H1 (cell line): ENCODE data around the gene PSD. TPM values are rescaled to one million over a fixed set of nuclear protein-coding genes. Genes with fewer than 3 reads are reported as not detected.

Source experiments
- CTCF ChIA-PET: fragments of 300-600 bp; sonication (Branson Sonifier 250); formaldehyde crosslinking; loops from one replicate; lab custom pipeline; 2021; ENCODE audit not compliant: partially characterized antibody; lab: Charles Lee
- POLR2A ChIA-PET: fragments of 300-600 bp; sonication (Branson Sonifier 250); formaldehyde crosslinking; loops from one replicate; lab custom pipeline; 2021; ENCODE audit warnings: inconsistent platforms; ENCODE audit not compliant: partially characterized antibody; lab: Charles Lee
- DNase-seq, 2 experiments: peaks; one replicate each; pipeline versions ENCODE4 v3.0.0 to v3.0.0-alpha.2; 2010 to 2022; ENCODE audit warnings: low spot score in 2 of 2, low read depth in 1 of 2, mixed read lengths in 1 of 2
- FAIRE-seq: peaks from 2 replicates; lab custom pipeline; 2011; peaks lifted over from hg19 to GRCh38; lab: Jason Lieb, UNC
- H2AFZ ChIP-seq: 2 replicates; pipeline ENCODE4 v1.8.1; 2012; ENCODE audit warnings: low read length, inconsistent platforms
- H2AK5ac ChIP-seq: 2 replicates; pipeline ENCODE4 v1.6.1; 2013; ENCODE audit warnings: low read depth, low read length
- H2BK120ac ChIP-seq: replicated peaks from 2 replicates; pipeline ENCODE3; 2013; ENCODE audit warnings: low read depth, low read length, inconsistent platforms
- H2BK12ac ChIP-seq: 2 replicates; pipeline ENCODE4 v1.6.1; 2013; ENCODE audit warnings: low read depth, low read length
- H2BK15ac ChIP-seq: 2 replicates; pipeline ENCODE4 v1.6.1; 2013; ENCODE audit warnings: low read length
- H2BK20ac ChIP-seq: 2 replicates; pipeline ENCODE4 v1.6.1; 2013; ENCODE audit warnings: low read length
- H2BK5ac ChIP-seq: 2 replicates; pipeline ENCODE4 v1.6.1; 2013; ENCODE audit warnings: low read depth, low read length
- H3K14ac ChIP-seq: 2 replicates; pipeline ENCODE4 v1.6.1; 2013; ENCODE audit warnings: inconsistent platforms; ENCODE audit not compliant: insufficient read length
- H3K18ac ChIP-seq: 2 replicates; pipeline ENCODE4 v1.6.1; 2013; ENCODE audit warnings: low read length; ENCODE audit errors: extremely low read depth
- H3K23ac ChIP-seq: 2 replicates; pipeline ENCODE4 v1.6.1; 2013; ENCODE audit warnings: inconsistent platforms; ENCODE audit not compliant: insufficient read length
- H3K23me2 ChIP-seq: 2 replicates; pipeline ENCODE4 v1.6.1; 2013; ENCODE audit warnings: low read depth, low read length
- H3K27ac ChIP-seq: 2 replicates; pipeline ENCODE4 v1.6.1; 2011; ENCODE audit warnings: low read depth, low read length, inconsistent platforms
- H3K27me3 ChIP-seq, 4 experiments: replicated peaks in 1 of 4; 1 replicate in 1 of 4; 2 replicates in 3 of 4; pipeline versions ENCODE4 v1.6.1 to v1.8.1; 2011 to 2013; ENCODE audit warnings: low read length in 3 of 4, mild to moderate bottlenecking in 3 of 4, inconsistent platforms in 2 of 4, mixed read lengths in 2 of 4, moderate library complexity in 1 of 4; ENCODE audit not compliant: control insufficient read depth in 3 of 4, insufficient read depth in 3 of 4; ENCODE audit errors: extremely low read depth in 1 of 4
- H3K36me3 ChIP-seq, 4 experiments: 2 replicates each; pipeline versions ENCODE4 v1.6.1 to v1.8.1; 2011 to 2013; ENCODE audit warnings: mild to moderate bottlenecking in 4 of 4, low read length in 3 of 4, moderate library complexity in 2 of 4, control low read depth in 1 of 4, inconsistent platforms in 1 of 4; ENCODE audit not compliant: insufficient read depth in 4 of 4, control insufficient read depth in 2 of 4
- H3K4ac ChIP-seq: replicated peaks from 2 replicates; pipeline ENCODE3; 2013; ENCODE audit warnings: low read length, low read depth, mixed read lengths, inconsistent platforms; ENCODE audit not compliant: insufficient read length
- H3K4me1 ChIP-seq, 4 experiments: replicated peaks in 1 of 4; 1 replicate in 1 of 4; 2 replicates in 3 of 4; pipeline versions ENCODE4 v1.6.1 to v1.8.1; 2011 to 2013; ENCODE audit warnings: low read length in 3 of 4, inconsistent platforms in 2 of 4, mixed read lengths in 1 of 4; ENCODE audit not compliant: insufficient read depth in 4 of 4, control insufficient read depth in 3 of 4
- H3K4me2 ChIP-seq, 2 experiments: 2 replicates each; pipeline versions ENCODE4 v1.6.1 to v1.8.1; 2011 to 2013; ENCODE audit warnings: low read depth in 2 of 2, low read length in 2 of 2, control low read depth in 1 of 2, inconsistent platforms in 1 of 2, mild to moderate bottlenecking in 1 of 2; ENCODE audit not compliant: insufficient read depth in 1 of 2
- H3K4me3 ChIP-seq, 4 experiments: fragments of 200-600, 300-600 bp in 1 of 4; sonication (generic), shearing (Covaris generic), sonication (Bioruptor Twin) in 1 of 4; 2 replicates each; pipeline versions ENCODE4 v1.5.1 to v1.8.1; 2011 to 2016; ENCODE audit warnings: low read length in 4 of 4, low read depth in 3 of 4, control low read depth in 2 of 4, inconsistent platforms in 2 of 4, mild to moderate bottlenecking in 2 of 4, mixed read lengths in 1 of 4, moderate library complexity in 1 of 4; ENCODE audit not compliant: insufficient read depth in 2 of 4; ENCODE audit errors: extremely low read depth in 1 of 4
- H3K56ac ChIP-seq: replicated peaks from 2 replicates; pipeline ENCODE3; 2013; ENCODE audit warnings: low read depth, mild to moderate bottlenecking, mixed read lengths, low read length, inconsistent platforms; ENCODE audit not compliant: insufficient read length
- H3K79me1 ChIP-seq: 2 replicates; pipeline ENCODE4 v1.6.1; 2013; ENCODE audit warnings: low read depth, low read length, control low read depth
- H3K79me2 ChIP-seq, 2 experiments: 2 replicates each; pipeline versions ENCODE4 v1.6.1 to v1.8.1; 2012 to 2013; ENCODE audit warnings: low read length in 2 of 2, mild to moderate bottlenecking in 2 of 2, inconsistent platforms in 1 of 2; ENCODE audit not compliant: insufficient read depth in 2 of 2, control insufficient read depth in 1 of 2
- H3K9ac ChIP-seq, 4 experiments: replicated peaks in 1 of 4; 1 replicate in 1 of 4; 2 replicates in 3 of 4; pipeline versions ENCODE4 v1.6.1 to v1.8.1; 2011 to 2013; ENCODE audit warnings: low read depth in 3 of 4, low read length in 3 of 4, control low read depth in 2 of 4, mild to moderate bottlenecking in 2 of 4, moderate library complexity in 2 of 4, inconsistent platforms in 1 of 4; ENCODE audit errors: extremely low read depth in 1 of 4
- H3K9me3 ChIP-seq, 2 experiments: 2 replicates each; pipeline versions ENCODE4 v1.6.1 to v1.8.1; 2012 to 2013; ENCODE audit warnings: mild to moderate bottlenecking in 2 of 2, moderate library complexity in 2 of 2, control low read depth in 1 of 2, inconsistent platforms in 1 of 2, low read depth in 1 of 2, low read length in 1 of 2, mixed read lengths in 1 of 2; ENCODE audit not compliant: insufficient read depth in 2 of 2
- H4K20me1 ChIP-seq, 2 experiments: replicated peaks in 1 of 2; 2 replicates each; pipeline versions ENCODE3 to v1.8.1; 2011 to 2013; ENCODE audit warnings: inconsistent platforms in 2 of 2, low read length in 2 of 2, mild to moderate bottlenecking in 1 of 2; ENCODE audit not compliant: insufficient read depth in 2 of 2, control insufficient read depth in 1 of 2
- H4K5ac ChIP-seq: 2 replicates; pipeline ENCODE4 v1.6.1; 2013; ENCODE audit warnings: low read length, low read depth, mixed read lengths, inconsistent platforms; ENCODE audit not compliant: insufficient read length
- H4K8ac ChIP-seq: 2 replicates; pipeline ENCODE4 v1.8.0; 2013; ENCODE audit warnings: mild to moderate bottlenecking, moderate library complexity, low read length, inconsistent platforms; ENCODE audit not compliant: insufficient read depth; ENCODE audit errors: extremely low read depth
- H4K91ac ChIP-seq: replicated peaks from 2 replicates; pipeline ENCODE3; 2013; ENCODE audit warnings: low read length, mixed read lengths, inconsistent platforms; ENCODE audit not compliant: insufficient read length
- CHD1 ChIP-seq: IDR thresholded peaks from 2 replicates; pipeline ENCODE4 v1.6.1; 2012; ENCODE audit warnings: low read depth, low read length, improper control_type of control experiment
- NANOG ChIP-seq: IDR thresholded peaks from 2 replicates; pipeline ENCODE4 v1.6.1; 2011; ENCODE audit warnings: low read length, low read depth, mild to moderate bottlenecking, inconsistent platforms; ENCODE audit not compliant: insufficient read depth, poor library complexity, severe bottlenecking
- WGBS, 2 experiments: shearing (Covaris generic) in 1 of 2; methylation state at CpG; one replicate each; pipeline versions ENCODE4 v1.1.6 to v1.1.7; 2013 to 2015; ENCODE audit warnings: low lambda C conversion rate in 2 of 2, mixed read lengths in 2 of 2, inconsistent platforms in 1 of 2, low coverage in 1 of 2, missing lambda C conversion rate in 1 of 2; ENCODE audit not compliant: insufficient replicate concordance in 2 of 2, insufficient coverage in 1 of 2, insufficient read length in 1 of 2; ENCODE audit errors: extremely low coverage in 1 of 2, missing lambda C conversion rate in 1 of 2; 5-methylcytosine and 5-hydroxymethylcytosine counted together
- polyA plus RNA-seq, 7 experiments: library from polyadenylated mRNA; depleted of rRNA in 3 of 7; stranded (reverse) in 5 of 7; unstranded in 2 of 7; fragments of >200 nt in 5 of 7; fragments of 200-250 nt in 2 of 7; gene quantifications; 1 replicate in 5 of 7; 2 replicates in 1 of 7; 4 replicates in 1 of 7; pipeline versions ENCODE4 v1.2.1 to v1.2.3, GENCODE V29; 2011 to 2013; ENCODE audit warnings: missing spikeins in 2 of 7, mixed read lengths in 2 of 7
- total RNA-seq: library from RNA; stranded (reverse); fragmentation: NEBNext Ultra II Directional; extraction: Animal tissue kit (Norgen Biotek cat#: 25700); gene quantifications from 2 replicates; pipeline ENCODE4 v1.2.1, GENCODE V29; 2021

PSD gene
- total and polyA plus RNA-seq, 2 of the 8 experiments (the other 6 are each of a cell fraction or from before 2014, with no cell fraction given), result 5.4 to 6.0 TPM

- Histone ChIP-seq H4K20me1 (peaks cover 3 to 9% of the 10 kb centered on the region in 2 experiments), H3K9ac (no peak overlapping the region), H3K27ac (no peak overlapping the region), H3K18ac (no peak overlapping the region), H3K27me3 (peaks cover 4 to 14% (median 10%) of the 10 kb centered on the region in 4 experiments), H2AFZ (no peak overlapping the region), H2BK20ac (no peak overlapping the region), H3K14ac (no peak overlapping the region), H4K8ac (peak overlapping the region; percentile 46; the same call in 1 of the 2 replicates), H3K79me2 (no peaks in the 10 kb centered on the region), H3K23ac (no peak overlapping the region), H2BK120ac (no peak overlapping the region), H3K79me1 (no peaks in the 10 kb centered on the region), H2BK12ac (no peak overlapping the region), H4K91ac (no peak overlapping the region), H3K36me3 (peaks cover 2 to 13% (median 4%) of the 10 kb centered on the region in 4 experiments; a peak in 4 of 8 replicates), H3K9me3 (no peaks in the 10 kb centered on the region), H4K5ac (no peak overlapping the region), H3K4me3 (no peak overlapping the region), H3K4me2 (no peak overlapping the region), H3K4ac (no peak overlapping the region), H3K23me2 (no peaks in the 10 kb centered on the region), H3K56ac (no peak overlapping the region), H2BK15ac (no peak overlapping the region), H3K4me1 (peaks cover 0 to 9% (median 5%) of the 10 kb centered on the region in 4 experiments; a peak in 4 of 7 replicates), H2BK5ac (no peak overlapping the region), H2AK5ac (no peak overlapping the region)
- ChIA-PET CTCF (interaction anchor here (0.6 to 16.4 kb wide), 24 partner anchors 7 to 267 kb away, joined by 3 to 357 read pairs (median 4); partner anchors contain the start of genes C10orf95, CUEDC2, ELOVL3 and FBXL15), POLR2A (interaction anchor here (1.0 to 5.9 kb wide), 6 partner anchors 8 to 282 kb away, joined by 3 to 33 read pairs (median 4); partner anchors contain the start of genes C10orf95, NFKB2 and NOLC1)
- FAIRE-seq (no peak), DNase-seq (no peak)
- WGBS, 2 experiments, result 96% methylated on average over 13 of the region's 13 CpGs; no CpG with 5 or more reads in 1 of the 2 experiments
- no peak for TF ChIP-seq CHD1
- no peak for TF ChIP-seq NANOG
These were observed 15.5 kb downstream of the PSD start for GRCh38 chr10:102403115-102403514.
